GM13976 (cell line): ENCODE data around the gene MGAT4B.
A peak's percentile ranks its signal among the peaks of the same experiment; 100 is the strongest.

Source experiments
- DNase-seq: peaks from one replicate; pipeline ENCODE4 v3.0.0; 2012; ENCODE audit warnings: low spot score
- CTCF ChIP-seq: IDR thresholded peaks from 2 replicates; pipeline ENCODE4 v1.5.1; 2012; ENCODE audit warnings: borderline replicate concordance, mild to moderate bottlenecking; ENCODE audit not compliant: insufficient read depth; ENCODE audit errors: extremely low read depth, missing control alignments, control extremely low read depth
- in situ Hi-C: fragments of 300-500 bp; cut with MboI; formaldehyde crosslinking; loops from one replicate; pipeline ENCODE4 v1.12.0; 2022; ENCODE audit warnings: low sequenced_read_pairs, mixed read lengths, inconsistent platforms; ENCODE audit not compliant: unreplicated experiment

The MGAT4B gene

GRCh38 chr5:179820483-179821297 is 14.0 kb upstream of the MGAT4B start, which contains the start of gene SQSTM1:
Gene SQSTM1, plus strand, starts transcription at chr5:179820905. Its CDS starts 32 bp downstream, at chr5:179820937.
- in situ Hi-C loops = no loop called here
- peak; percentile 0 for TF ChIP-seq CTCF
- DNase-seq = peak; percentile 93

GRCh38 chr5:179820127-179820482 is 13.4 kb upstream of the MGAT4B start:
- TF ChIP-seq CTCF = no peak
- in situ Hi-C loops = no loop called here
- no peak for DNase-seq

GRCh38 chr5:179819296-179820126 is 12.8 kb upstream of the MGAT4B start:
- in situ Hi-C loops = no loop called here
- no peak for TF ChIP-seq CTCF
- peak; percentile 70 for DNase-seq

GRCh38 chr5:179818746-179819295 is 12.2 kb upstream of the MGAT4B start:
- in situ Hi-C loops = no loop called here
- TF ChIP-seq CTCF = no peak
- DNase-seq = peak; percentile 96

- no peak for TF ChIP-seq CTCF
- DNase-seq = no peak
- in situ Hi-C loops = no loop called here
These were observed 11.5 kb upstream of the MGAT4B start for GRCh38 chr5:179817890-179818745.

- no peak for TF ChIP-seq CTCF
- in situ Hi-C loops = no loop called here
These were observed 10.8 kb upstream of the MGAT4B start for GRCh38 chr5:179817470-179817840.

More at GRCh38 chr5:179817470-179817840, 10.8 kb upstream of the MGAT4B start:
- DNase-seq = no peak
